ENCODE results near the gene SH2D5.
A peak's percentile ranks its signal among the peaks of the same experiment; 100 is the strongest.
"Not testable (repeated sequence)": the region's sequence is repeated elsewhere in the genome, so short reads cannot be mapped to it uniquely, and the experiment has no call there.

Gene SH2D5

DNA sequence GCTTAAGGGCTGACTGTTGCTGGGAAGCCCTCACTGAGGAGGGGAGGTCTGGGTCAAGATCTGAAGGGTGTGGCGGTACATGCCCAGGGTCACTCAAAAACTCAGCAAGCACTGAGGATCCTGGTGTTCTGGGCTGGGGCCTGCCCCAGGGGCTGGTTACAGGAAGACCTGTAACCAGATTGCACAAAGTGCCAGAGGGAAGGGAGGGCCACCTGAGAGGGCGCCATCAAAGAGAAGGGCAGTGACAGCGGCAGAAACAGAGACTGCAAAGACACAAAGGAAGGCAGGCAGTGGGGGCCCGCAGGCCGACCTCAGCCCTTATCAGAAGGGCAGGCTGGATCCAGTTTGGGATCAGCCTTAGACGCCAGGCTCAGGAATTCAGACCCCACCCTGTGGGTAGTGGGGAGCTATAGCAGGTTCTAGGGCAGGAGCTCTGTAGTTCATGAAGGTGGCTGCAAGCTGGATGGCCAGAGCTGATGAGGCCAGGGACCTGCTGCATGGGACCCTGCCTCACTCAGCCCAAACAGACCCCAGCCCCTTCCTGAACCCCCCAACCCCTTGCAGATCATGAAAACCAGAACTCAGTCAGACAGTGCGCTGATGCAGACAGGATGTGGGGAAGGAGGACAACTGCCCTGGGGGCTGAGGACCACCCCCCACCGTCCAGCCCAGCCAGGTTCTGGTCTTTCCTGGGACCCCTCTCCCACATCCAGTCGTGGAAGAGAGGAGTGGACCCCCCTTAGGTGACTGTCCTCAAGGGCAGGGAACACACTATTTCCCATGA is 3.9 kb downstream of the SH2D5 start:
- no peak for DNase-seq (ENCODE audit: low read depth)

DNA sequence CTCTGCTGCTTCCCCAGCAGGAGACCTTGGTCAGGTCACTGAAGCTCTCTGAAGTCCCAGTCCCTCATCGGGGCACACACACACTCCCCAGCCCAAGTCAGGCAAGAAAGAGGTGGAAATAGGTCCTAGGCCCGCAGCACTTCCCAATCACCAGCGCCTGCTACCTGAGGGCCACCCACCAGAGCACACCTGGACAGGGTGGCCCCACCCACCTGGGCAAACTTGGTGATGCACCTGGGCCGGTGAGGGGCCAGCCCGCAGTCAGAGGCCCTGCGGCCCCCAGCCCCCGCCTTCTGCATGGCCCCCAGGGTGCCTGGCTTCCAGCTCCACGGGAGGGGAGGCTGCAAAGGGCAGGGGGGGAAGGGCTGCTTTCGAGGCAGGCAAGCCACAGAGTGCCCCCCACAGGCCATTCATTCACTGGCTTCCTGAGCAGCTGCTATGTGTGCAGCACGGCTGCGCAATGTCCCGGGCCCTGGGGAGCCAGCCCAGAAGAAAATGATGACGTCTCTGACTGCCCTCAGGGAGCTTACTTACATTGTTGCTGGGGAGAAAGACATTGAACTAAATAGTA is 4.7 kb downstream of the SH2D5 start:
- DNase-seq (ENCODE audit: low read depth): no peak

- no peak for DNase-seq (ENCODE audit: low read depth)
These were observed 5.4 kb downstream of the SH2D5 start for GRCh38 chr1:20726932-20727745.

DNA sequence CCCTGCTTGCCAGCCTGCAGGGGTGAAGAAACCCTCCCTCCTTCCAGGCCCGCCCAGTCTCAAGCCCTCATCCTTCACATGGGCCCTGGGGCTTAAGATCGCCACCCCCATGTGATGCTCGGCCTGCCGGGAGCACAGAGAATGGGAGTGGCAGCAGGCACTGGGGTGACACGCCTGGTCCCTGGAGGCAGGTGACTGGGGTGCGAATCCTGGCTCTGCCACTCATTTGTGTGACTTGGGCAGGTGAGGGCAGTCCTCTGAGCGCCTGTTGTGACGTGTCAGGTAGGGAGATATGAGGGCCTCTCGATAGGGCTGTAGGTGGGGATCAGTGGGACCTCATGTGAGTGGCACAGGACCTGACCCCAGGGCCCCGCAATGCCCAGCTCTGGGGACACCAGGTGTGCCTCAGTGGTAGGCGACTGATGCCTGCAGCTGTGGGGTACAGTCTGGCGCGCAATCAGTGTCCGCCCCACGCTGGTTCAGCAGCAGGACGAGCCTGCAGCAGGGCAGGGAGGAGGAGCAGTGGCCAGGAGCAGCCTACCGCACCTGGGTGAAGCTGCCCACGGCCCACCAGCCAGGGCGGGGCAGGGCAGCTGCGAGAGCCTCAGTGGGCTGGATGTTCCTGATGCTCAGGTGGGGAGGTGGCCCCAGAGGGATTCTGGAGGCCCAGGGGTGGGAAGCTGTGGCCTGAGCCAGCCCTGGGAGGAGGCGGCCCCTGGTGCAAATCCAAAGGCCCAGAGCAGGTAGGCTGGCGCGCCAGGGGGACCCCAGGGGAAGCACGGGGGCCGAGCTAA is 6.2 kb downstream of the SH2D5 start:
- no peak for DNase-seq (ENCODE audit: low read depth)

DNA sequence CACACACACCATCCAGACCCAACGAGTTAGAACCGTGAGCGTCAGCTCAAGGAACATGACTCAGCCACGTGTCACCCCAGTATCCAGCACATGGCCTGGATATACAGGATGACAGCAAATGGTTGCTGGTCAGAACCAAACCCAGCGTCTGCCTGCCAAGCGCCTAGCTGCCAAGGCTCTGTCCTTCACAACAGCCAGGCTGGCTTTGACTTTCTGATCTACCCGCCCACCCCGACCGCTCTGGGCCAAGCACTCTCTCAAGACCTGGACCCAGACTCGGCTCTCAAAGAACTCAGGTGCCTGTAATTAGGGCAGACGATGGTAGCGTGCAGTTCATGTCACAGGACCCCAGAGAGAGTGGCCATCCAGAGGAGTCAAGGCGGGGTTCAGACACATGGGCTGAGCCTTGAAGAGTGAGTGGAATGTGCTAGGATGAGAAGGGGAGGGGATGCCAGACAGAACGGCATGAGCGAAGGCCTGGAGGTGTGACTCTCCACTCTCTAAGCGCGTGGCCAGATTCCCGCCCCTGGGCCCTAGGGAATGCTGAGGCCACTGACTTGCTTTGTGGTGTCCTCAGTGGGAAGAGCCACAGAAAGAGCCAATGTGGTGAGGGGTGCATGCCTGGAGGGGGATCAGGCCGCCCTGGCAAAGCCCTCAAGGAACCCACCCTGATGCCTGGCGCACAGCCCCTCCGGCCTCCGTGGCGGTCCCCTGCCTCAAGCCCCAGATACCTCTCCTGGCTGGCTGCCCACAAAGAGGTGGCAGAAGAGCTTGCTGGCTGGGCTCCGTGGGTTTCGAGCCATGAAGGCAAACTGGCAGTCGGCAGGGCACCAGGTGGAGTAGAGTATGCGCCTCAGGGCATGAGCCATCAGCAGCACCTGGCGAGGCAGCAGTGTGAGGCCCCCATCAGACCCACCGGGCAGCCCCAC is 7.0 kb downstream of the SH2D5 start:
- DNase-seq (ENCODE audit: low read depth): no peak

DNA sequence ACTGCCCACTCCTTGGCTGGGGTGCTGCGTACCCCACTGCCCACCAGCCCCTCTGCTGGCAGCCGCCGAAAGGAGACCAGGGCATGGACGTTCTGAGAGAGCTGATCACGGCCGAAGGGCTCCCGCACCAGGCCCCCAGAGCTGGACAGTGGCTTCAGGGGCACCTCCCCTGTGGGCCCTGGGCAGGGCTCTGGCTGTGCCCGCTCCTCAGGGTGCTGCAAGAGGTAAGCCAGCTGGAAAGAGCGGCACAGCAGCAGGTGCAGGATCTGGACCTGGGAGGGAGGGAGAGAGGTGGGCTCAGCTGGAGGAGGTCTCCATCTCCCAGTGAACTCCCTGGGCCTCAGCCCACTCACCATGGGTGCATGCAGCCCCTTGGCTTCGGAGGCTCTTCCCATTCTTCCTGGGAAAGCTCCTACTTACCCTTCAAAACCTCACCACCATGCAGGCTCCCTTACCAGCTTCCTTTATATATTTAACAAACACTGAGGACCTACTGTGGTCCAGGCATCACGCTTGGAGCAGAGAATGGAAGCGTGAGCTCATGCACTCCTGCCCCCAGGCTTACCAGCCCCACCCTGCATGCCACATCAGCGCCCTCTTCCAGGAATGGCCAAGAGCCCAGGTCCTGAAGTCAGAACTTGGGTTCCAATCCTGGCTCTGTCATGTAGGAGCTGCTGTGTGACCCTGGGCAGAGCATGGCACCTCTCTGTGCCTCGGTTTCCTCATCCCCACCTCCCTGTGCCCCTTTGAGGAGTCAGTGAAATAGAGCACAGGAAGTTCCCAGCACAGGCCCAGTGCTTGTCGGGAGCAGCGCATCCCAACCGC is 7.9 kb downstream of the SH2D5 start:
- no peak for DNase-seq (ENCODE audit: low read depth)

GRCh38 chr1:20723537-20724363 is 8.8 kb downstream of the SH2D5 start:
- no peak for DNase-seq (ENCODE audit: low read depth)

DNA sequence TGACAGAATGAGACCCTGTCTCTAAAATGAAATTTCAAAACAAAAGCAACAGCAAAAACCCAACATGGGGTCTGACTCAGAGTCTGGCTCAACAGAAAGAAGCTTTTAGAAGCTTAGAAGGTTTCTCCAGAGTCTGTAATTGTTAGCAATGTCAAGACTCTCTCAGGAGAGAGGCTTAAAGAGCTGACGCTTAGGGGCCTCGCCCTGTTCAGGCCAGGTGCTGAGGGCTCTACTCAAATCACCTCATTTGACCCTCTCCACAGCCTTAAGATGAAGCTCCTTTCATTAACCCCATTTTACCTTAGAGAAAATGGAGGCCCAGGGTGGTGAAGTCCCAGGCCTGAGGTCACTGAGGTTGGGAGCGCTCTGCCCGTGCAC is 9.4 kb downstream of the SH2D5 start:
- DNase-seq (ENCODE audit: low read depth): no peak

DNA sequence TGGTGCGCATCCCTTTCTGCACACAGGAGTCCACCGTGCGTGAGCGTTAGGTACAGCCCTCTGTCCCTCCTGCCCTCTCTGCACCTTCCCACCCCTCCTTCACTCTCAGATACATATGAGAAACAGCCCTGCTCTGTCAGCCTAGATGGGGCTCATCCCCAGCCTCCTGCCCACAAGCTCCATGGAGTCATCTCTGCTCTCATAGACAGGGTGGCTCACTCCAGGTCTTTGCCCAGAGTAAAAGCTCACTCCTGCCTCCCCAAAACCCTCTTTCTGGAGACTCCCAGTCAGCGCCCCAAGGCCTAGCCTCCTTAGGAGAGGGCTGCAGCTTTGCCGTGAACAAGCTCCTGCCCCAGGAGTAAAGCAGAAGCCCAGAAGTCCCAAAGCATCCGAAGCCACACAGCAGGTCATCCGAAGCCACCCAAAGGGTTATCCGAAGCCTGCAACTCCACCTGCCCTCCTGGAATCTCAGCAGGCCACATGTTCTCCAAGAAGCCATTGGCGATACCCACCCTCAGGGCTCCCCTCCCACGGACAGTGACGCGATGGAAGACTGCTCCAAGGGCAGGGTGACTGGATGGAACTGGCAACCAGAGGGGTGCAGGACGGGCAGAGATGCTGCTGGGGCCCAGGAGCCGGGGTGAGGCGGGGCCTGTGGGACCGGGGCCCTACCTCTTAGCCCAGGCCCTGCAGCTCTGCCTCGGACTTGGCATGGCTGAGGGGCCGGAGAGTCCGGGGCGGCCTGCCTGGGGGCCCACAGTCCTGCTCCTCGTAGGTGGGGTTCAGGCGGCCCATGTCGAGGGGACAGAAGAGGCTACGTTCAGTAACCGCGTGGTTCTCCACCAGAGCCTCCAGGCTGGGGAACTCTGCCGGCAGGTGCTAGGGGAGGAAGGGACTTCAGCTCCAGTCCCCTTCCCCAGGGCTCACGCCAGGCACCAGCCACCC is 11.1 kb downstream of the SH2D5 start:
- DNase-seq (ENCODE audit: low read depth): no peak

DNA sequence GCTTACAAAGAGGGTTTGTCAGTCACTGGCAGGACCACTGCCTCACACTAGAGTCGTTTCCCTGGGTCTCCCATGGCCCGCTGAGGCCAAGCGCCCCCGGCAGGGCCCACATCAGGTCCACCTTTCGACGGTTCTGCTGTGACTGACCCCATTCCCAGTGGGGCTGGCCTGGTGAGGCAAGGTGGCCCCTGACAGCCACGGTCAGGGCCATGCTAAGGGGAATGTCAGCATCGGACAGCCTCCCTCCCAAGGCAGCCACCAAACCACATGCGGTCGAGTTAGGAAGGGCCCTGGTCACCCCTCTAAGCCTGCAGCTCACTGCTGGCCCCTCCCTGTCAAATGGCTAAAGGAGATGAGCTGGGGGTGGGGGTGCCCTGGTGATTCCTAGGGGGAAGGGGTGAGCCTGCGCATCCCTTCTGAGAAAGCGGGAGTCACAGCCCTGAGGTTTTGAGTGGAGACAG is 11.8 kb downstream of the SH2D5 start:
- no peak for DNase-seq (ENCODE audit: low read depth)

DNA sequence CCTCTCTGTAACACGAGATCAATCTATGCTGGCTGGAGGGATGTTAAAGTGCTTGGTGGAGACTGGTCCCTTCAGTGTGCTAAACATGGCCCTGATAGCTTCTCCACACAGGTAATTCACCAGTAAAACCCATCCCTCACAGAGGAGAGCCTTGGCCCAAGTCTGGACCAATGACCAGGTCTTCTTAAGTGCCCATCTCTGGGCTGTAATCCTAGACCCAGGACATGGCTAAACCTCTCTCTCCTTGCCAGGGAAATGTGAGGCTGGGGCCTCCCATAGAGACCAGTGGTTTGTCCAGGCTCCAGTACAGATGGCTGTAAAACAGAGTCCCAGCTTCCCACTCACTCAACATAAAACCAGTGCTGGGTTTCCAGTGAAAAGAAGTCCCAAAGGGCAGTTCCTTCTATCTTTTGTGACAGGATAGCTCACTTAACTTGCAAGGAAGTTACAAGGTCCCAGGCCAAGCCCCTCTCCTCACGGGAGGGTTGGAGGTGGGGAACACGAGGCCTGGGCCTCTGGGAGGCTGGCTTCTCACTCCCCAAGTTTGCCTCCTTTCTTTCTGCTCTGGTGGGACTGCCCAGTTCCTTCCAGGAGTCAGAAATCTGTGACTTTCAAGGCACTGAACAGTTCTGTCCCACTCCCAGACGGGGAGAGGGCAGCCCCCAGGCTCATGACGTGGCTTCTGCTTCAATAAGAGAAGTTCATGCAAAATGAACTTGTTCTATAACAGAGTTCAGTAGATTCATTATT is 12.5 kb downstream of the SH2D5 start:
- no peak for DNase-seq (ENCODE audit: low read depth)

DNA sequence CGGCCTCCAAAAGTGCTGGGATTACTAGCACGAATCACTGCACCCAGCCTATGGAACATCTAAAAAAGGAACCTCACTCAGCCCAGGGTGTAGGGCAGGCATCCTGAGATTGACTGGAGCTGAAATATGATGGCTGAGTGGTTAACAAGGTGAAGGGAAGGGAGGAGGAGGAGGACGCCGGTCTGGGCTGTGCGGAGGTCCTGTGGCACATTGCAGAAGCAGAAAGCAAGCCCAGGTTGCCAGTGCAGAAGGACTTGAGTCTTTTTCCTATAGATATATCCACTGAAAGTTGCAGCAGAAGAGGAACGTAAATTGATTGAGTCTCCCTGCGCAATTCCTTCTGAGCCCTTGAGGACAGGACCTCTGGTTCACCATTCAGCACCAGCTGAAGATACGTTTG is 13.2 kb downstream of the SH2D5 start:
- no peak for DNase-seq (ENCODE audit: low read depth)

DNA sequence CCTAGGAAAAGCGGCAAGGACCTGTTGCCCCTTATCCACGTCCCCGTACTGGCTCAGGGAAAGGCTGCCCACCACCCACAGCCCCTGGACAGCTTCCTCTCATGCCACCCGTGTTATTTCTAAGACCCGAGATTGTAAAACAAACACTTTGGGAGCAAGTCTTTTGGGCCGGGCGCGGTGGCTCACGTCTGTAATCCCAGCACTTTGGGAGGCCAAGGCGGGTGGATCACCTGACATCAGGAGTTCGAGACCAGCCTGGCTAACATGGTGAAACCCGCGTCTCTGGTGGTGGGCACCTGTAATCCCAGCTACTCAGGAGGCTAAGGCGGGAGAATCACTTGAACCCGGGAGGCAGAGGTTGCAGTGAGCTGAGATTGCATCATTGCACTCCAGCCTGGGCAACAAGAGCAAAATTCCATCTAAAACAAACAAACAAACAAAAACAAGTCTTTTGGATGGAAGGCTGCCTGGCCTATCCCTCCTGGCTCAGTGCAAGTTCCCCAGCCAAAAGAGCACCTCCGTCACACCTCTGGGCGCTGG is 14.1 kb downstream of the SH2D5 start:
- not testable (repeated sequence) for DNase-seq (ENCODE audit: low read depth)

GRCh38 chr1:20717452-20718342 is 14.8 kb downstream of the SH2D5 start, which contains the start of gene KIF17:
TSS of gene KIF17 (minus strand) at chr1:20718007. CDS start at chr1:20717706, 301 bp downstream.
- DNase-seq (ENCODE audit: low read depth): peak; percentile 54

- no peak for DNase-seq (ENCODE audit: low read depth)
These were observed 16.3 kb downstream of the SH2D5 start for GRCh38 chr1:20716232-20716631.

DNA sequence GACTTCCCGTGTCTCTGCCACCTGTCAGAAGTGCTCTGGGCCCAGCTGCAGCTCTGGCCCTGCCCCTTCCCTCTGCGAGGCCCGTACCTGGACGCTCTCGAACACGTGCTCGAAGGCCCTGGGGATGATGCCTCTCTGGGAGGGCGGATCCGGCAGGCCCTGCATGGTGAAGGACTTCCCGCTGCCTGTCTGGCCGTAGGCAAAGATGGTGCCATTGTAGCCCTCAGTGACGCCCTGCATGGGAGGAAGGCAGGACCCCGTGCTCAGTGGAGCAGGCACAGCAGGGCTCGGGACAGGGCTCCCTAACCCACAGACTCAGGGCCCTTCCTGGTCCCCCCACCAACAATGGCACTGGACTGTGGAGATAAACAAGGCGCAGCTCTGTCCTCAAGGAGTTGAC is 17.1 kb downstream of the SH2D5 start:
- DNase-seq (ENCODE audit: low read depth): no peak
